Measurements from ENCODE around the gene HNF4A.

Gene HNF4A

DNA sequence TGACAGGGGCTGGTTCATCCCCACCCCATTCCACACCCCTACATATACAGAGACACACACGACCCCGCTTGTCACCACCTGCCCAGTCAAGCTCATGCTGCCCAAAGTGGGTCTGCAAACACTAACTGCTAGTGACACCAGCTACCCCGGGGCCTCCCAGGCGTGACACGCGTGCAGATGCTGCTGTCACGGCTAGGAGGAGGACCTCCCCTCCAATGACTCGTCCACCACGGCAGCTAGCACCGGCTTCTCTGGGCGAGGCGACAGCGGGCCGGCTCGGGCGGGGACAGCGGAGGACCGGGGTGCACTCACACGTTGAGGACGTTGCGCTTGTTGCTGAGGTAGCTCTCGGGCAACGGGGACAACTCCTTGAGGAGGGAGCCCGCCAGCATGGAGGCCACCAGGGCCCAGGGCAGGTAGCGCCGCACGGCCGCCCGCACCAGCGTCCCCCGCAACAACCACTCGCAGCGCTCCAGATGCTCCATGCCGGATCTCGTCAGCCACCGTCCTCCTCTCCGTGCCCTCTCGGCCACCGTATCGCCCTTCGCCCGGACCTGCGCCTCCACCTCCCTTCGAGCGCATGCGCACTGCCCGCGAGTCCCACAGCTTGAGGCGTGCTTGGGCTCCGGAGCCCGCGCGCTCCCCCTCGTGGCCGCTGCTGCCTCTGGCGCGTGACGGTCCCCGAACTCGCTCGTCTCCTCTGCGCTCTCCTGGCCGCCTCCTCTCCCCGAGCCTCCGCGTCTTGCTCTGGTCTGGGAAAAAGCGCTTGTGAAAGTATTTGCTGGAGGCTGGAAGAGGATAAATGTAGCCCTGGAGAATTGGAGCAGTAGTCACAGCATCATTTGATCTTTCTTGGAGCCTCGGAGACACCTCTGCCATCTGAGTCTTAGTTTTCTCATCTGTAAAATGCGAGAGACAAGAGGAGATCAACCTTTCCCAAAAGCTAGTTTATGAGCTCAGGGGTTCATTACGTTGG, 44.5 kb upstream of the HNF4A start, which contains the start of gene FITM2 (continued):
- TF ChIP-seq ZNF394 (tag by site-specific recombination; IDR thresholded peaks at IDR 0.05; ENCODE audit: borderline replicate concordance) (peak; percentile 86), KLF10 (tag by site-specific recombination; IDR thresholded peaks at IDR 0.05) (no peak), ZNF335 (tag by site-specific recombination; conservative IDR thresholded peaks at IDR 0.05) (peak; percentile 94), ZNF600 (tag by site-specific recombination; IDR thresholded peaks at IDR 0.05) (peak; percentile 95), ZXDB (tag by site-specific recombination; IDR thresholded peaks at IDR 0.05) (peak; percentile 75), ZNF76 (tag by site-specific recombination; IDR thresholded peaks at IDR 0.05; ENCODE audit: borderline replicate concordance, low read depth) (peak; percentile 59; the same call in 1 of the 2 replicates), ZNF629 (tag by site-specific recombination; IDR thresholded peaks at IDR 0.05) (peak; percentile 61; the same call in 1 of the 2 replicates), SETDB1 (IDR thresholded peaks at IDR 0.05; ENCODE audit: insufficient read length, low read length) (no peak), CTCF (tag by site-specific recombination; IDR thresholded peaks at IDR 0.05) (peak; percentile 100), KLF1 (tag by site-specific recombination; IDR thresholded peaks at IDR 0.05) (peak; percentile 93), KLF16 (tag by site-specific recombination; IDR thresholded peaks at IDR 0.05) (peak; percentile 95), ZFP37 (tag by site-specific recombination; IDR thresholded peaks at IDR 0.05) (peak; percentile 87; the same call in 1 of the 2 replicates), ZNF391 (tag by site-specific recombination; IDR thresholded peaks at IDR 0.05; ENCODE audit: borderline replicate concordance, low read depth) (peak; percentile 87; the same call in 1 of the 2 replicates), ZNF184 (tag by site-specific recombination; IDR thresholded peaks at IDR 0.05) (no peak), ZNF324 (tag by site-specific recombination; IDR thresholded peaks at IDR 0.05) (peak; percentile 87), ZNF302 (tag by site-specific recombination; IDR thresholded peaks at IDR 0.05; ENCODE audit: low read depth) (no peak), ZFHX2 (tag by site-specific recombination; conservative IDR thresholded peaks at IDR 0.05) (peak; percentile 67), INSM2 (tag by site-specific recombination; IDR thresholded peaks at IDR 0.05) (peak; percentile 68; the same call in 1 of the 2 replicates), ZNF791 (tag by site-specific recombination; IDR thresholded peaks at IDR 0.05) (0 out of 2 replicates have a peak, but pooled peaks have one; percentile 9), ZNF121 (tag by site-specific recombination; IDR thresholded peaks at IDR 0.05) (no peak), ZNF2 (tag by site-specific recombination; IDR thresholded peaks at IDR 0.05) (peak; percentile 90; the same call in 1 of the 2 replicates), ZNF10 (tag by site-specific recombination; IDR thresholded peaks at IDR 0.05) (peak; percentile 23; the same call in 1 of the 2 replicates), TRIM28 (IDR thresholded peaks at IDR 0.05; ENCODE audit: borderline replicate concordance, low read length) (no peak; the same call in 1 of the 2 replicates), SCRT1 (tag by site-specific recombination; IDR thresholded peaks at IDR 0.05; ENCODE audit: borderline replicate concordance) (no peak), ZNF146 (tag by site-specific recombination; IDR thresholded peaks at IDR 0.05) (peak; percentile 56; the same call in 1 of the 2 replicates), ZNF792 (tag by site-specific recombination; IDR thresholded peaks at IDR 0.05) (no peak), ZNF660 (tag by site-specific recombination; IDR thresholded peaks at IDR 0.05) (0 out of 2 replicates have a peak, but pooled peaks have one; percentile 29), ZNF654 (tag by site-specific recombination; IDR thresholded peaks at IDR 0.05; ENCODE audit: low read depth) (peak; percentile 64), KLF8 (tag by site-specific recombination; IDR thresholded peaks at IDR 0.05) (peak; percentile 82; the same call in 1 of the 2 replicates), SCRT2 (tag by site-specific recombination; IDR thresholded peaks at IDR 0.05) (peak; percentile 94), ZEB2 (tag by site-specific recombination; IDR thresholded peaks at IDR 0.05) (peak; percentile 85), ZNF350 (tag by site-specific recombination; IDR thresholded peaks at IDR 0.05) (no peak)
- TF ChIP-seq, protein P1, sequence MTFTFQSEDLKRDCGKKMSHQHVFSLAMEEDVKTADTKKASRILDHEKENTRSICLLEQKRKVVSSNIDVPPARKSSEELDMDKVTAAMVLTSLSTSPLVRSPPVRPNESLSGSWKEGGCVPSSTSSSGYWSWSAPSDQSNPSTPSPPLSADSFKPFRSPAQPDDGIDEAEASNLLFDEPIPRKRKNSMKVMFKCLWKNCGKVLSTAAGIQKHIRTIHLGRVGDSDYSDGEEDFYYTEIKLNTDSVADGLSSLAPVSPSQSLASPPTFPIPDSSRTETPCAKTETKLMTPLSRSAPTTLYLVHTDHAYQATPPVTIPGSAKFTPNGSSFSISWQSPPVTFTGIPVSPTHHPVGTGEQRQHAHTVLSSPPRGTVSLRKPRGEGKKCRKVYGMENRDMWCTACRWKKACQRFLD (tag by site-specific recombination; IDR thresholded peaks at IDR 0.05), result 0 out of 2 replicates have a peak, but pooled peaks have one; percentile 53
- TF ChIP-seq, protein P2, sequence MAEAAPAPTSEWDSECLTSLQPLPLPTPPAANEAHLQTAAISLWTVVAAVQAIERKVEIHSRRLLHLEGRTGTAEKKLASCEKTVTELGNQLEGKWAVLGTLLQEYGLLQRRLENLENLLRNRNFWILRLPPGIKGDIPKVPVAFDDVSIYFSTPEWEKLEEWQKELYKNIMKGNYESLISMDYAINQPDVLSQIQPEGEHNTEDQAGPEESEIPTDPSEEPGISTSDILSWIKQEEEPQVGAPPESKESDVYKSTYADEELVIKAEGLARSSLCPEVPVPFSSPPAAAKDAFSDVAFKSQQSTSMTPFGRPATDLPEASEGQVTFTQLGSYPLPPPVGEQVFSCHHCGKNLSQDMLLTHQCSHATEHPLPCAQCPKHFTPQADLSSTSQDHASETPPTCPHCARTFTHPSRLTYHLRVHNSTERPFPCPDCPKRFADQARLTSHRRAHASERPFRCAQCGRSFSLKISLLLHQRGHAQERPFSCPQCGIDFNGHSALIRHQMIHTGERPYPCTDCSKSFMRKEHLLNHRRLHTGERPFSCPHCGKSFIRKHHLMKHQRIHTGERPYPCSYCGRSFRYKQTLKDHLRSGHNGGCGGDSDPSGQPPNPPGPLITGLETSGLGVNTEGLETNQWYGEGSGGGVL (tag by site-specific recombination; IDR thresholded peaks at IDR 0.05), result no peak; the same call in 1 of the 2 replicates
